Smooth muscle cell (in vitro differentiated cells): ENCODE measurements around the gene HNRNPH2. TPM values are rescaled to one million over a fixed set of nuclear protein-coding genes. Genes with fewer than 3 reads are reported as not detected.

ENCODE experiments used
- DNase-seq: peaks from one replicate; lab custom pipeline; 2025; ENCODE audit not compliant: unreplicated experiment; lab: John Stamatoyannopoulos, UW
- H2AFZ ChIP-seq: fragments of 200-600 bp; sonication (generic); 2 replicates; pipeline ENCODE4 v1.6.0; 2016; ENCODE audit warnings: antibody characterized with exemption, low read depth, mild to moderate bottlenecking
- H3F3A ChIP-seq: fragments of 200-600 bp; sonication (generic); 2 replicates; pipeline ENCODE4 v1.6.0; 2017; ENCODE audit warnings: antibody characterized with exemption, low read depth
- H3K27ac ChIP-seq: fragments of 200-600 bp; sonication (generic); 2 replicates; pipeline ENCODE4 v1.5.1; 2016; ENCODE audit warnings: low read depth, mild to moderate bottlenecking
- H3K27me3 ChIP-seq: fragments of 200-600 bp; sonication (generic); 2 replicates; pipeline ENCODE4 v1.6.1; 2016; ENCODE audit warnings: low read depth, mild to moderate bottlenecking
- H3K36me3 ChIP-seq: fragments of 200-600 bp; sonication (generic); 2 replicates; pipeline ENCODE4 v1.5.1; 2016; ENCODE audit warnings: low read depth
- H3K4me1 ChIP-seq: fragments of 200-600 bp; sonication (generic); 2 replicates; pipeline ENCODE4 v1.5.1; 2016; ENCODE audit warnings: low read depth
- H3K4me2 ChIP-seq: fragments of 200-600 bp; sonication (generic); 2 replicates; pipeline ENCODE4 v1.6.0; 2016; ENCODE audit warnings: mild to moderate bottlenecking
- H3K4me3 ChIP-seq: fragments of 200-600 bp; sonication (generic); 2 replicates; pipeline ENCODE4 v1.5.1; 2016; ENCODE audit warnings: mild to moderate bottlenecking
- H3K79me2 ChIP-seq: fragments of 200-600 bp; sonication (generic); 2 replicates; pipeline ENCODE4 v1.6.0; 2016; ENCODE audit warnings: low read depth, mild to moderate bottlenecking
- H3K9ac ChIP-seq: fragments of 200-600 bp; sonication (generic); 2 replicates; pipeline ENCODE4 v1.6.0; 2016; ENCODE audit warnings: low read depth
- H3K9me3 ChIP-seq: fragments of 200-600 bp; sonication (generic); replicated peaks from 2 replicates; pipeline ENCODE4 v1.5.1; 2016; ENCODE audit warnings: low read depth
- H4K20me1 ChIP-seq: fragments of 200-600 bp; sonication (generic); 2 replicates; pipeline ENCODE4 v1.6.0; 2016; ENCODE audit warnings: low read depth
- CTCF ChIP-seq: fragments of 200-600 bp; sonication (generic); IDR thresholded peaks from 2 replicates; pipeline ENCODE4 v1.5.1; 2017; ENCODE audit warnings: borderline replicate concordance, mild to moderate bottlenecking, antibody characterized with exemption; ENCODE audit not compliant: insufficient read depth, poor library complexity, severe bottlenecking
- WGBS: methylation state at CpG from one replicate; pipeline ENCODE4 v1.1.7; 2016; ENCODE audit warnings: low lambda C conversion rate; 5-methylcytosine and 5-hydroxymethylcytosine counted together
- polyA plus RNA-seq: library from polyadenylated mRNA; unstranded; fragments of >200 nt; fragmentation: Nextera tagmentation; extraction: Ambion mirVana; gene quantifications from 2 replicates; pipeline ENCODE4 v1.2.1, GENCODE V29; 2016
- total RNA-seq: library from RNA; depleted of rRNA; stranded (reverse); fragments of >200 nt; gene quantifications from 2 replicates; pipeline ENCODE4 v1.2.3, GENCODE V29; 2014

HNRNPH2 gene
- total and polyA plus RNA-seq, 2 experiments from 2014 or later, result 56.4 to 79.9 TPM

GRCh38 chrX:101385026-101385684, 22.9 kb upstream of the HNRNPH2 start:
- no peaks in the 10 kb centered on the region for H4K20me1 ChIP-seq
- H3K79me2 ChIP-seq, result no peaks in the 10 kb centered on the region
- H3K4me1 ChIP-seq, result no peaks in the 10 kb centered on the region
- H3K9ac ChIP-seq, result no peak overlapping the region
- H3K4me3 ChIP-seq, result no peak overlapping the region
- no peak for DNase-seq
- TF ChIP-seq CTCF, result no peak
- no peaks in the 10 kb centered on the region for H3K36me3 ChIP-seq
- H3K27me3 ChIP-seq, result no peaks in the 10 kb centered on the region
- H3K9me3 ChIP-seq, result no peaks in the 10 kb centered on the region
- H3K4me2 ChIP-seq, result no peak overlapping the region
- 71% methylated on average over 7 of the region's 7 CpGs for WGBS
- H3F3A ChIP-seq, result no peaks in the 10 kb centered on the region
- no peak overlapping the region for H2AFZ ChIP-seq
- H3K27ac ChIP-seq, result no peak overlapping the region

- Histone ChIP-seq H3K79me2 (no peaks in the 10 kb centered on the region), H3K4me2 (no peak within 1 kb of the TSS), H3K4me3 (no peak within 1 kb of the TSS), H3F3A (no peaks in the 10 kb centered on the region), H3K27ac (no peak within 1 kb of the TSS), H3K36me3 (no peaks in the 10 kb centered on the region), H3K27me3 (no peaks in the 10 kb centered on the region), H2AFZ (no peak within 1 kb of the TSS), H3K4me1 (no peaks in the 10 kb centered on the region), H3K9me3 (no peaks in the 10 kb centered on the region), H4K20me1 (no peaks in the 10 kb centered on the region), H3K9ac (no peak within 1 kb of the TSS)
- no peak for TF ChIP-seq CTCF
- 88% methylated on average over 9 of the region's 9 CpGs for WGBS
- DNase-seq, result no peak
Observed at GRCh38 chrX:101385795-101386541, 22.1 kb upstream of the HNRNPH2 start, which contains the start of gene BTK. BTK (minus strand) TSS chrX:101386191; CDS start chrX:101375284, 10,907 bp downstream.

- H2AFZ ChIP-seq, result no peak overlapping the region
- TF ChIP-seq CTCF, result no peak
- no peaks in the 10 kb centered on the region for H3K4me1 ChIP-seq
- H3K79me2 ChIP-seq, result no peaks in the 10 kb centered on the region
- H3K36me3 ChIP-seq, result no peaks in the 10 kb centered on the region
- no peak for DNase-seq
- WGBS, result 75% methylated on average over 6 of the region's 6 CpGs
- H3K4me2 ChIP-seq, result no peak overlapping the region
- no peaks in the 10 kb centered on the region for H3K9me3 ChIP-seq
- no peak overlapping the region for H3K4me3 ChIP-seq
- H4K20me1 ChIP-seq, result no peaks in the 10 kb centered on the region
- no peak overlapping the region for H3K9ac ChIP-seq
- H3K27ac ChIP-seq, result no peak overlapping the region
- no peaks in the 10 kb centered on the region for H3F3A ChIP-seq
- H3K27me3 ChIP-seq, result no peaks in the 10 kb centered on the region
Observed at GRCh38 chrX:101386542-101386885, 21.5 kb upstream of the HNRNPH2 start.

GRCh38 chrX:101388604-101389003, 19.4 kb upstream of the HNRNPH2 start:
- no peak for DNase-seq
- H3F3A ChIP-seq, result no peaks in the 10 kb centered on the region
- WGBS, result 81% methylated on average over 3 of the region's 3 CpGs
- H4K20me1 ChIP-seq, result peaks cover 4% of the 10 kb centered on the region
- no peak overlapping the region for H3K4me3 ChIP-seq
- H3K9ac ChIP-seq, result no peak overlapping the region
- no peak overlapping the region for H3K4me2 ChIP-seq
- H3K27ac ChIP-seq, result no peak overlapping the region
- no peaks in the 10 kb centered on the region for H3K9me3 ChIP-seq
- no peak overlapping the region for H2AFZ ChIP-seq
- H3K79me2 ChIP-seq, result peaks cover 7% of the 10 kb centered on the region
- H3K27me3 ChIP-seq, result no peaks in the 10 kb centered on the region
- H3K4me1 ChIP-seq, result no peaks in the 10 kb centered on the region
- no peaks in the 10 kb centered on the region for H3K36me3 ChIP-seq
- TF ChIP-seq CTCF, result no peak
